Spleen (tissue), 7 donors: ENCODE data around the gene LINC01488.

ENCODE experiments used
- POLR2AphosphoS5 ChIP-seq, 3 donors: sonication (generic); formaldehyde crosslinking; IDR thresholded peaks; one replicate each; pipeline ENCODE4 v1.5.1; 2017; ENCODE audit warnings: antibody characterized with exemption in 3 of 3
- TF ChIP-seq, protein P1 (sequence below), 11 experiments: fragments of 200-600 bp in 7 of 11; fragments of 450-650 bp in 4 of 11; sonication (generic) in 4 of 11; IDR thresholded peaks in 8 of 11; conservative IDR thresholded peaks in 3 of 11; 1 replicate in 7 of 11; 2 replicates in 4 of 11; pipeline versions ENCODE4 v1.4.0 to v1.8.0; 2016 to 2021; ENCODE audit warnings: antibody characterized with exemption in 11 of 11, inconsistent platforms in 4 of 11, mild to moderate bottlenecking in 1 of 11
- donor health status: DM: no; HTN: no; CAD: no; lungs with moderate emphysema.
- donor health status: DM: no; HTN: no; CAD: no.
- donor health status: DM: no; HTN: no; CAD: no.

DNA sequence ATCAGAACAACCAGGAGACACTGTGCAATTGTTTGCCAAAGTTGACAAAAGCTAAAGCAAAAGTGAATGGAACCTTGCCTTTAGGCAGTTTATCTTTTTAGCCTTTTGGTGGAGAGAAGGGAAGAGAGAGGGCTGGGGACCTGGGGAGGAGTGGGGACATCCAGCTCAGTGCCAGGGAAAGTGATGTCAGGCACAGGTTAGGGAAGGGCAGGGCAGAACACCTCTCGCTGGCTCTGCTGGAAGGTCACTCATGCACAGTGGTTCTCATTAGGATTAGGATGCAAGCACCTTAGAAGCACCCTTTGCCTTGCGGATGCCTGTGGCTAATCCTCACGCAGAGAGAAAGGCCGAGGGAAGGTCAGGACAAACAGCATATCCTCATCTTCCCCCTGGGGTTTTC, 14.3 kb upstream of the LINC01488 start:
- TF ChIP-seq, protein P1, sequence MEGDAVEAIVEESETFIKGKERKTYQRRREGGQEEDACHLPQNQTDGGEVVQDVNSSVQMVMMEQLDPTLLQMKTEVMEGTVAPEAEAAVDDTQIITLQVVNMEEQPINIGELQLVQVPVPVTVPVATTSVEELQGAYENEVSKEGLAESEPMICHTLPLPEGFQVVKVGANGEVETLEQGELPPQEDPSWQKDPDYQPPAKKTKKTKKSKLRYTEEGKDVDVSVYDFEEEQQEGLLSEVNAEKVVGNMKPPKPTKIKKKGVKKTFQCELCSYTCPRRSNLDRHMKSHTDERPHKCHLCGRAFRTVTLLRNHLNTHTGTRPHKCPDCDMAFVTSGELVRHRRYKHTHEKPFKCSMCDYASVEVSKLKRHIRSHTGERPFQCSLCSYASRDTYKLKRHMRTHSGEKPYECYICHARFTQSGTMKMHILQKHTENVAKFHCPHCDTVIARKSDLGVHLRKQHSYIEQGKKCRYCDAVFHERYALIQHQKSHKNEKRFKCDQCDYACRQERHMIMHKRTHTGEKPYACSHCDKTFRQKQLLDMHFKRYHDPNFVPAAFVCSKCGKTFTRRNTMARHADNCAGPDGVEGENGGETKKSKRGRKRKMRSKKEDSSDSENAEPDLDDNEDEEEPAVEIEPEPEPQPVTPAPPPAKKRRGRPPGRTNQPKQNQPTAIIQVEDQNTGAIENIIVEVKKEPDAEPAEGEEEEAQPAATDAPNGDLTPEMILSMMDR (IDR thresholded peaks at IDR 0.05 in 8 of 11, conservative IDR thresholded peaks at IDR 0.05 in 3 of 11), result no peak
- TF ChIP-seq POLR2AphosphoS5 (IDR thresholded peaks at IDR 0.05), result no peak
